C4-2B (cell line): ENCODE results near the gene C3orf18.

Experiments used
- H3K27ac ChIP-seq: fragments of 450-650 bp; 2 replicates; pipeline ENCODE4 v1.5.1; 2017
- CTCF ChIP-seq: fragments of 450-650 bp; conservative IDR thresholded peaks from 2 replicates; pipeline ENCODE4 v1.5.1; 2017; ENCODE audit warnings: mild to moderate bottlenecking
- ZFX ChIP-seq: fragments of 450-650 bp; IDR thresholded peaks from 2 replicates; pipeline ENCODE4 v1.6.1; 2017

Gene C3orf18

GRCh38 chr3:50585919-50586762 is 18.6 kb upstream of the C3orf18 start:
- H3K27ac ChIP-seq = no peak overlapping the region
- TF ChIP-seq CTCF = no peak

GRCh38 chr3:50584391-50584790 is 16.8 kb upstream of the C3orf18 start:
- TF ChIP-seq CTCF = no peak
- no peak for TF ChIP-seq ZFX
- peak overlapping the region; percentile 17; the same call in 1 of the 2 replicates for H3K27ac ChIP-seq

- H3K27ac ChIP-seq = peak overlapping the region; percentile 17; the same call in 1 of the 2 replicates
- TF ChIP-seq CTCF (no peak), ZFX (no peak)
Measured at GRCh38 chr3:50583897-50584296, 16.4 kb upstream of the C3orf18 start.

GRCh38 chr3:50582083-50582482 is 14.5 kb upstream of the C3orf18 start:
- no peak for TF ChIP-seq ZFX
- no peak for TF ChIP-seq CTCF
- H3K27ac ChIP-seq = no peak overlapping the region

DNA sequence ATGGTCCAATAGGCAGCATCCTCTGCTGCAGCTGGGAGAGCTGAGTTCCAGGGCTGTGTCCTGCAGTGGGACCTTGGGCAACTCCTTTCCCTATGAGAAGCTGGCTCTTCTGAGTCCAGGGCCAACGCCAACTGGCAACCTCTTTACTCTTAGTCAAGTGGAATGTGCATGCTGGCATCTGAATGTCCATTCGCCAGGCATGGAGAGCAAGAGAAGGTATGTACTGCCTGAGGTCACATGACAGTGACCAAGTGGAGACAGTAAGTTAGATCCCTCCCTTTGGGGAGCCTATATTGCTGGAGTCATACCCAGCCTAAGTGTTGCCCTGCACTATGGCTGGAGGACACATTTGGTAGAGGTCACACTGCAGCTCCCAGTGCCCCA is 13.9 kb upstream of the C3orf18 start:
- TF ChIP-seq ZFX (no peak), CTCF (no peak)
- H3K27ac ChIP-seq = no peak overlapping the region

- no peak for TF ChIP-seq ZFX
- no peak for TF ChIP-seq CTCF
- H3K27ac ChIP-seq = no peak overlapping the region
Measured at GRCh38 chr3:50580683-50581458, 13.3 kb upstream of the C3orf18 start.

DNA sequence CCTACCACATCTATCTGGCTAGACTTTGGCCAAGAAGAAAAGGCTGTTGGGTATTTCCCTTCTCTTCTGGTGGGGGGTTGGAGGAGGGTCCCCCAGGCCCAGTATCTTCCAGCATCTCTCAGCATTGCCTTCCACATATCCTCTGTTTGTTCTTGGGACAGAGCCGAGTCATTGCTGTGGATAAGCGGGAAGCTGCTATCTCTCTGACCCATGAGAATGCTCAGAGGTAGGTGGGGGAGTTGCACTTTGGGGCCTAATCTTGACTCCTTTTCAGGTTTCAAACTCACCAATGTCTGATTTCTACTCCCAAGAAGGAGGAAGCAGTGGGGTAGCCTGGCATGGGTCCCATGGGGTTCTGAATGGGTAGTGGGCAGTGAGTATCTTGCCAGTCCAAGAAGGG is 9.8 kb upstream of the C3orf18 start:
- TF ChIP-seq CTCF (no peak), ZFX (no peak)

More for the DNA sequence above, 9.8 kb upstream of the C3orf18 start:
- no peak overlapping the region for H3K27ac ChIP-seq
